Sigmoid colon (tissue), 4 donors: ENCODE data around the gene NTN1.

ENCODE experiments used
- EP300 ChIP-seq, 4 donors: sonication (generic); formaldehyde crosslinking; IDR thresholded peaks; one replicate each; pipeline ENCODE4 v1.6.1; 2017; ENCODE audit warnings: antibody characterized with exemption in 4 of 4
- POLR2A ChIP-seq, 2 donors: fragments of 450-650 bp; IDR thresholded peaks; one replicate each; pipeline ENCODE4 v1.6.1; 2016; ENCODE audit warnings: antibody characterized with exemption in 2 of 2, mild to moderate bottlenecking in 2 of 2, moderate library complexity in 2 of 2
- POLR2AphosphoS5 ChIP-seq, 4 donors: sonication (generic); formaldehyde crosslinking; IDR thresholded peaks; one replicate each; pipeline ENCODE4 v1.6.1; 2017; ENCODE audit warnings: antibody characterized with exemption in 4 of 4
- TF ChIP-seq, protein P1 (sequence below), 4 experiments: fragments of 450-650 bp in 3 of 4; fragments of 200-600 bp in 1 of 4; IDR thresholded peaks; one replicate each; pipeline ENCODE4 v1.5.1; 2016 to 2019; ENCODE audit warnings: antibody characterized with exemption in 4 of 4, mild to moderate bottlenecking in 3 of 4, moderate library complexity in 2 of 4

DNA sequence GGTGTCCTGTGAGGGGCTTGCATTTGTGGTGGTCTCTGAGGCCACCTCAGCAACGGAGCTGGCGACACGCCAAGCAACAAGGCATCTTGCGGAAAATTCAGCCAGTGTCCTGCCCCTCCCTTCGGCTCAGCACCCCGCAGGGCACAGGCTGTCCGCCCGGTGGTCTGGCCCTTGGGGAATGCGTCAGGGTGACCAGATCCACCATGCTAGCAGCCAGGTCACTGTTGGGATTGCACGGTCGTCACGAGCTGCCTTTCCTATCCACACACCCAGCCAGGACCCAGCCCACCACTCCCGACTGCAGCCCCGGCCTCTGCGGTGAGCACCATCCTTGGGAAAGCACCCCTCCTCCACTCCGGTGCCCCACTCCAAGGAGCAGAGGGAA, 221.2 kb downstream of the NTN1 start:
- TF ChIP-seq, protein P1, sequence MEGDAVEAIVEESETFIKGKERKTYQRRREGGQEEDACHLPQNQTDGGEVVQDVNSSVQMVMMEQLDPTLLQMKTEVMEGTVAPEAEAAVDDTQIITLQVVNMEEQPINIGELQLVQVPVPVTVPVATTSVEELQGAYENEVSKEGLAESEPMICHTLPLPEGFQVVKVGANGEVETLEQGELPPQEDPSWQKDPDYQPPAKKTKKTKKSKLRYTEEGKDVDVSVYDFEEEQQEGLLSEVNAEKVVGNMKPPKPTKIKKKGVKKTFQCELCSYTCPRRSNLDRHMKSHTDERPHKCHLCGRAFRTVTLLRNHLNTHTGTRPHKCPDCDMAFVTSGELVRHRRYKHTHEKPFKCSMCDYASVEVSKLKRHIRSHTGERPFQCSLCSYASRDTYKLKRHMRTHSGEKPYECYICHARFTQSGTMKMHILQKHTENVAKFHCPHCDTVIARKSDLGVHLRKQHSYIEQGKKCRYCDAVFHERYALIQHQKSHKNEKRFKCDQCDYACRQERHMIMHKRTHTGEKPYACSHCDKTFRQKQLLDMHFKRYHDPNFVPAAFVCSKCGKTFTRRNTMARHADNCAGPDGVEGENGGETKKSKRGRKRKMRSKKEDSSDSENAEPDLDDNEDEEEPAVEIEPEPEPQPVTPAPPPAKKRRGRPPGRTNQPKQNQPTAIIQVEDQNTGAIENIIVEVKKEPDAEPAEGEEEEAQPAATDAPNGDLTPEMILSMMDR (IDR thresholded peaks at IDR 0.05) = no peak
- TF ChIP-seq POLR2AphosphoS5 (IDR thresholded peaks at IDR 0.05) (no peak), POLR2A (IDR thresholded peaks at IDR 0.05) (no peak), EP300 (IDR thresholded peaks at IDR 0.05) (no peak)
